NCI-H187 treated with DMSO at 0.1 percent for 48 hours (cell line): Measurements from ENCODE around the gene MYO19.
"Not testable (repeated sequence)": the region's sequence is repeated elsewhere in the genome, so short reads cannot be mapped to it uniquely, and the experiment has no call there.

Source experiments
- DNase-seq: peaks from one replicate; lab custom pipeline; 2025; lab: John Stamatoyannopoulos, UW

MYO19 gene

GRCh38 chr17:36498560-36499300 lies 35.9 kb downstream of the MYO19 start:
- no peak for DNase-seq

GRCh38 chr17:36498155-36498554 lies 36.5 kb downstream of the MYO19 start:
- DNase-seq: no peak

- no peak for DNase-seq
Observed at GRCh38 chr17:36496018-36496789, 38.5 kb downstream of the MYO19 start.

GRCh38 chr17:36495076-36495578 lies 39.5 kb downstream of the MYO19 start:
- DNase-seq: no peak

GRCh38 chr17:36494674-36495073 lies 40.0 kb downstream of the MYO19 start:
- no peak for DNase-seq

- no peak for DNase-seq
Observed at GRCh38 chr17:36493956-36494355, 40.7 kb downstream of the MYO19 start.

- peak; percentile 79 for DNase-seq
Observed at GRCh38 chr17:36486204-36487194, 48.2 kb downstream of the MYO19 start, which contains the start of gene ZNHIT3. Gene ZNHIT3, plus strand, starts transcription at chr17:36486681. Its CDS starts 19 bp downstream, at chr17:36486700.

- no peak for DNase-seq
Observed at GRCh38 chr17:36485805-36486203, 48.9 kb downstream of the MYO19 start.

- DNase-seq: no peak
Observed at GRCh38 chr17:36485027-36485426, 49.6 kb downstream of the MYO19 start.

- not testable (repeated sequence) for DNase-seq
Observed at GRCh38 chr17:36484021-36484420, 50.6 kb downstream of the MYO19 start.

GRCh38 chr17:36482611-36483504 lies 51.8 kb downstream of the MYO19 start:
- DNase-seq: no peak

- no peak for DNase-seq
Observed at GRCh38 chr17:36481829-36482228, 52.8 kb downstream of the MYO19 start.

GRCh38 chr17:36475346-36475970 lies 59.2 kb downstream of the MYO19 start:
- DNase-seq: no peak

GRCh38 chr17:36474571-36474970 lies 60.1 kb downstream of the MYO19 start:
- DNase-seq: no peak

GRCh38 chr17:36470499-36470898 lies 64.2 kb downstream of the MYO19 start:
- DNase-seq: no peak

- DNase-seq: no peak
Observed at GRCh38 chr17:36469733-36470132, 64.9 kb downstream of the MYO19 start.

GRCh38 chr17:36468903-36469635 lies 65.6 kb downstream of the MYO19 start:
- DNase-seq: peak; percentile 16

- no peak for DNase-seq
Observed at GRCh38 chr17:36464765-36465088, 69.9 kb downstream of the MYO19 start.

GRCh38 chr17:36463916-36464764 lies 70.5 kb downstream of the MYO19 start:
- DNase-seq: no peak
